Trophoblast cell (in vitro differentiated cells and primary cell): ENCODE measurements around the gene RS1.

ENCODE experiments used
- DNase-seq, 2 donors: peaks; one replicate each; pipeline ENCODE4 v3.0.0-alpha.2; 2016
- H2AFZ ChIP-seq: 2 replicates; pipeline ENCODE4 v1.6.1; 2013; ENCODE audit warnings: low read length, moderate library complexity, mild to moderate bottlenecking; ENCODE audit not compliant: insufficient read depth, poor library complexity
- H2AK5ac ChIP-seq: 2 replicates; pipeline ENCODE4 v1.6.1; 2013; ENCODE audit warnings: mild to moderate bottlenecking, low read length
- H2BK120ac ChIP-seq: 2 replicates; pipeline ENCODE4 v1.6.1; 2013; ENCODE audit warnings: low read length, mild to moderate bottlenecking, moderate library complexity; ENCODE audit not compliant: insufficient read depth, poor library complexity
- H2BK12ac ChIP-seq: 2 replicates; pipeline ENCODE4 v1.6.1; 2013; ENCODE audit warnings: mild to moderate bottlenecking, low read length, moderate library complexity
- H2BK5ac ChIP-seq: 2 replicates; pipeline ENCODE4 v1.6.1; 2013; ENCODE audit warnings: low read length, low read depth, moderate library complexity, mild to moderate bottlenecking; ENCODE audit not compliant: poor library complexity
- H3K14ac ChIP-seq: 2 replicates; pipeline ENCODE4 v1.6.1; 2013; ENCODE audit warnings: mild to moderate bottlenecking, low read length
- H3K18ac ChIP-seq: 2 replicates; pipeline ENCODE4 v1.6.1; 2013; ENCODE audit warnings: mild to moderate bottlenecking, low read length
- H3K23ac ChIP-seq: 2 replicates; pipeline ENCODE4 v1.6.1; 2013; ENCODE audit warnings: low read length
- H3K27ac ChIP-seq: 2 replicates; pipeline ENCODE4 v1.5.1; 2013; ENCODE audit warnings: low read depth, mild to moderate bottlenecking, inconsistent platforms, low read length, moderate library complexity
- H3K27me3 ChIP-seq: 2 replicates; pipeline ENCODE4 v1.6.1; 2013; ENCODE audit warnings: inconsistent platforms, mild to moderate bottlenecking, low read length, moderate library complexity; ENCODE audit not compliant: insufficient read depth
- H3K36me3 ChIP-seq, 2 experiments: 1 replicate in 1 of 2; 2 replicates in 1 of 2; pipeline ENCODE4 v1.6.1; 2013; ENCODE audit warnings: low read length in 2 of 2, mild to moderate bottlenecking in 2 of 2, moderate library complexity in 1 of 2; ENCODE audit not compliant: insufficient read depth in 2 of 2, control insufficient read depth in 1 of 2
- H3K4ac ChIP-seq: 2 replicates; pipeline ENCODE4 v1.6.1; 2013; ENCODE audit warnings: low read depth, mild to moderate bottlenecking, low read length, moderate library complexity
- H3K4me1 ChIP-seq, 2 experiments: 1 replicate in 1 of 2; 2 replicates in 1 of 2; pipeline ENCODE4 v1.6.1; 2013; ENCODE audit warnings: low read length in 2 of 2, mild to moderate bottlenecking in 2 of 2, moderate library complexity in 1 of 2; ENCODE audit not compliant: insufficient read depth in 2 of 2, control insufficient read depth in 1 of 2
- H3K4me2 ChIP-seq: 2 replicates; pipeline ENCODE4 v1.6.1; 2013; ENCODE audit warnings: inconsistent platforms, mild to moderate bottlenecking, low read length, moderate library complexity
- H3K4me3 ChIP-seq: 2 replicates; pipeline ENCODE4 v1.5.1; 2013; ENCODE audit warnings: mild to moderate bottlenecking, low read depth, low read length, inconsistent platforms
- H3K79me1 ChIP-seq: one replicate; pipeline ENCODE4 v1.6.1; 2013; ENCODE audit warnings: low read length
- H3K79me2 ChIP-seq: 2 replicates; pipeline ENCODE4 v1.6.1; 2013; ENCODE audit warnings: low read length, mild to moderate bottlenecking; ENCODE audit not compliant: control insufficient read depth, insufficient read depth, poor library complexity
- H3K9ac ChIP-seq: 2 replicates; pipeline ENCODE4 v1.6.1; 2013; ENCODE audit warnings: mild to moderate bottlenecking, low read length
- H3K9me3 ChIP-seq: 2 replicates; pipeline ENCODE4 v1.6.1; 2013; ENCODE audit warnings: low read depth, mild to moderate bottlenecking, control low read depth, inconsistent platforms, low read length; ENCODE audit not compliant: insufficient read depth
- H4K12ac ChIP-seq: 2 replicates; pipeline ENCODE4 v1.6.1; 2013; ENCODE audit warnings: low read depth, mild to moderate bottlenecking, low read length, moderate library complexity
- H4K8ac ChIP-seq: 2 replicates; pipeline ENCODE4 v1.6.1; 2013; ENCODE audit warnings: low read depth, mild to moderate bottlenecking, low read length, moderate library complexity
- H4K91ac ChIP-seq: one replicate; pipeline ENCODE4 v1.6.1; 2013; ENCODE audit warnings: low read depth, mild to moderate bottlenecking, low read length, moderate library complexity
- WGBS: extraction: QIAGEN DNeasy Blood & Tissue Kit; methylation state at CpG from one replicate; pipeline ENCODE4 v1.1.7; 2013; ENCODE audit warnings: missing lambda C conversion rate; ENCODE audit not compliant: insufficient read length, insufficient coverage; ENCODE audit errors: extremely low coverage; 5-methylcytosine and 5-hydroxymethylcytosine counted together

The RS1 gene

GRCh38 chrX:18666614-18667013, 5.3 kb downstream of the RS1 start:
- Histone ChIP-seq H2AK5ac (no peak overlapping the region), H4K12ac (no peak overlapping the region), H3K4me1 (no peaks in the 10 kb centered on the region), H3K4me3 (no peak overlapping the region), H3K23ac (no peak overlapping the region), H3K27me3 (no peaks in the 10 kb centered on the region), H3K36me3 (no peaks in the 10 kb centered on the region), H3K4ac (no peak overlapping the region), H2BK5ac (no peak overlapping the region), H2AFZ (no peak overlapping the region), H2BK12ac (no peak overlapping the region), H3K27ac (no peak overlapping the region), H3K14ac (no peak overlapping the region), H3K18ac (no peak overlapping the region), H4K8ac (no peak overlapping the region), H4K91ac (no peak overlapping the region), H3K9ac (no peak overlapping the region), H3K79me1 (no peaks in the 10 kb centered on the region), H2BK120ac (no peak overlapping the region), H3K4me2 (no peak overlapping the region), H3K79me2 (no peaks in the 10 kb centered on the region), H3K9me3 (no peaks in the 10 kb centered on the region)
- no peak for DNase-seq
- no CpG with 5 or more reads among the region's 15 CpGs for WGBS

- Histone ChIP-seq H4K91ac (no peak overlapping the region), H3K27me3 (no peaks in the 10 kb centered on the region), H3K9ac (no peak overlapping the region), H2BK120ac (no peak overlapping the region), H3K4me2 (no peak overlapping the region), H4K8ac (no peak overlapping the region), H3K4me3 (no peak overlapping the region), H3K36me3 (no peaks in the 10 kb centered on the region), H3K23ac (no peak overlapping the region), H2AK5ac (no peak overlapping the region), H3K18ac (no peak overlapping the region), H3K79me1 (no peaks in the 10 kb centered on the region), H4K12ac (no peak overlapping the region), H3K4me1 (no peaks in the 10 kb centered on the region), H2BK5ac (no peak overlapping the region), H3K4ac (no peak overlapping the region), H3K79me2 (no peaks in the 10 kb centered on the region), H2AFZ (no peak overlapping the region), H3K27ac (no peak overlapping the region), H3K14ac (no peak overlapping the region), H3K9me3 (no peaks in the 10 kb centered on the region), H2BK12ac (no peak overlapping the region)
- WGBS: no CpG with 5 or more reads among the region's 8 CpGs
- DNase-seq: no peak
Observed at GRCh38 chrX:18664947-18665346, 7.0 kb downstream of the RS1 start.

GRCh38 chrX:18661273-18661672, 10.6 kb downstream of the RS1 start:
- WGBS: no CpG with 5 or more reads among the region's 12 CpGs

GRCh38 chrX:18654875-18655836, 16.8 kb downstream of the RS1 start:
- Histone ChIP-seq H3K27ac (no peak overlapping the region), H3K4me3 (no peak overlapping the region), H4K91ac (no peak overlapping the region), H2AFZ (no peak overlapping the region), H3K18ac (no peak overlapping the region), H3K14ac (no peak overlapping the region), H3K9me3 (no peaks in the 10 kb centered on the region), H2BK5ac (no peak overlapping the region), H3K79me1 (no peaks in the 10 kb centered on the region), H4K12ac (no peak overlapping the region), H3K9ac (no peak overlapping the region), H2AK5ac (no peak overlapping the region), H2BK120ac (no peak overlapping the region), H3K4ac (no peak overlapping the region), H3K23ac (no peak overlapping the region), H4K8ac (no peak overlapping the region), H3K79me2 (no peaks in the 10 kb centered on the region), H3K27me3 (no peaks in the 10 kb centered on the region), H3K4me2 (no peak overlapping the region), H3K36me3 (no peaks in the 10 kb centered on the region), H2BK12ac (no peak overlapping the region), H3K4me1 (peaks cover 0 to 6% of the 10 kb centered on the region in 2 experiments)
- peak in 1 of 2 donors; percentile 12 for DNase-seq
- WGBS: no CpG with 5 or more reads among the region's 5 CpGs

More at GRCh38 chrX:18661273-18661672, 10.6 kb downstream of the RS1 start:
- no peak overlapping the region for H3K18ac ChIP-seq
- H3K4me1 ChIP-seq: no peaks in the 10 kb centered on the region
- no peak overlapping the region for H2BK5ac ChIP-seq
- DNase-seq: no peak
- H3K4me3 ChIP-seq: no peak overlapping the region
- H3K36me3 ChIP-seq: no peaks in the 10 kb centered on the region
- H3K4ac ChIP-seq: no peak overlapping the region
- no peak overlapping the region for H3K23ac ChIP-seq
- H4K91ac ChIP-seq: no peak overlapping the region
- H2BK12ac ChIP-seq: no peak overlapping the region
- no peaks in the 10 kb centered on the region for H3K9me3 ChIP-seq
- no peak overlapping the region for H3K9ac ChIP-seq
- no peak overlapping the region for H4K12ac ChIP-seq
- no peak overlapping the region for H2AK5ac ChIP-seq
- H3K14ac ChIP-seq: no peak overlapping the region
- no peak overlapping the region for H3K4me2 ChIP-seq
- H3K27ac ChIP-seq: no peak overlapping the region
- H4K8ac ChIP-seq: no peak overlapping the region
- H2AFZ ChIP-seq: no peak overlapping the region
- H3K79me2 ChIP-seq: no peaks in the 10 kb centered on the region
- H3K79me1 ChIP-seq: no peaks in the 10 kb centered on the region
- H3K27me3 ChIP-seq: no peaks in the 10 kb centered on the region
- H2BK120ac ChIP-seq: no peak overlapping the region
